Glomerular visceral epithelial cell (primary cell): ENCODE measurements around the gene FGF12.
"Not testable (repeated sequence)": the region's sequence is repeated elsewhere in the genome, so short reads cannot be mapped to it uniquely, and the experiment has no call there.

Source experiments
- DNase-seq: peaks from one replicate; pipeline ENCODE4 v3.0.0-alpha.2; 2016; ENCODE audit errors: extremely low spot score

FGF12 gene

GRCh38 chr3:192727032-192727847 lies at the start of gene FGF12:
FGF12 (minus strand) TSS chr3:192727541.
- peak; percentile 26 for DNase-seq

- not testable (repeated sequence) for DNase-seq
Measured at GRCh38 chr3:192774341-192774740, 47.0 kb upstream of the FGF12 start.

GRCh38 chr3:192772240-192772894 lies 45.0 kb upstream of the FGF12 start:
- peak; percentile 13 for DNase-seq

- no peak for DNase-seq
Measured at GRCh38 chr3:192758654-192759053, 31.3 kb upstream of the FGF12 start.

- no peak for DNase-seq
Measured at GRCh38 chr3:192751148-192751547, 23.8 kb upstream of the FGF12 start.

- DNase-seq: no peak
Measured at GRCh38 chr3:192750201-192750600, 22.9 kb upstream of the FGF12 start.

- DNase-seq: no peak
Measured at GRCh38 chr3:192747746-192748145, 20.4 kb upstream of the FGF12 start.

- no peak for DNase-seq
Measured at GRCh38 chr3:192747145-192747544, 19.8 kb upstream of the FGF12 start.

GRCh38 chr3:192745150-192745549 lies 17.8 kb upstream of the FGF12 start:
- no peak for DNase-seq

GRCh38 chr3:192744604-192745003 lies 17.3 kb upstream of the FGF12 start:
- DNase-seq: not testable (repeated sequence)

- DNase-seq: no peak
Measured at GRCh38 chr3:192737506-192737905, 10.2 kb upstream of the FGF12 start.

GRCh38 chr3:192731233-192731632 lies 3.9 kb upstream of the FGF12 start:
- no peak for DNase-seq

- DNase-seq: no peak
Measured at GRCh38 chr3:192726385-192726784, 956 bp downstream of the FGF12 start.

- DNase-seq: no peak
Measured at GRCh38 chr3:192719964-192720363, 7.4 kb downstream of the FGF12 start.

- DNase-seq: no peak
Measured at GRCh38 chr3:192718156-192718555, 9.2 kb downstream of the FGF12 start.

- DNase-seq: no peak
Measured at GRCh38 chr3:192715126-192715525, 12.2 kb downstream of the FGF12 start.

GRCh38 chr3:192711126-192711525 lies 16.2 kb downstream of the FGF12 start:
- not testable (repeated sequence) for DNase-seq

GRCh38 chr3:192710366-192710765 lies 17.0 kb downstream of the FGF12 start:
- DNase-seq: no peak

GRCh38 chr3:192706272-192706671 lies 21.1 kb downstream of the FGF12 start:
- no peak for DNase-seq

GRCh38 chr3:192700885-192701284 lies 26.5 kb downstream of the FGF12 start:
- DNase-seq: no peak

- no peak for DNase-seq
Measured at GRCh38 chr3:192696943-192697587, 30.3 kb downstream of the FGF12 start.

- no peak for DNase-seq
Measured at GRCh38 chr3:192687488-192688152, 39.7 kb downstream of the FGF12 start.
